Mesenteric fat pad (tissue), 1 donor: ENCODE measurements around the gene RAB3D. TPM values are rescaled to one million over a fixed set of nuclear protein-coding genes. Genes with fewer than 3 reads are reported as not detected.
"Not testable (repeated sequence)": the region's sequence is repeated elsewhere in the genome, so short reads cannot be mapped to it uniquely, and the experiment has no call there.

Source experiments
- DNase-seq: peaks from one replicate; pipeline ENCODE4 v3.0.0-alpha.2; 2020; ENCODE audit warnings: low spot score
- total RNA-seq: library from RNA; stranded (reverse); fragmentation: NEBNext Ultra II Directional; extraction: Animal tissue kit (Norgen Biotek cat#: 25700); gene quantifications from one replicate; pipeline ENCODE4 v1.2.1, GENCODE V29; 2021
- donor health status: DM: yes; HTN: yes; CAD: no.

Gene RAB3D
- total RNA-seq, 1 donor from 2014 or later: 21.7 TPM

DNA sequence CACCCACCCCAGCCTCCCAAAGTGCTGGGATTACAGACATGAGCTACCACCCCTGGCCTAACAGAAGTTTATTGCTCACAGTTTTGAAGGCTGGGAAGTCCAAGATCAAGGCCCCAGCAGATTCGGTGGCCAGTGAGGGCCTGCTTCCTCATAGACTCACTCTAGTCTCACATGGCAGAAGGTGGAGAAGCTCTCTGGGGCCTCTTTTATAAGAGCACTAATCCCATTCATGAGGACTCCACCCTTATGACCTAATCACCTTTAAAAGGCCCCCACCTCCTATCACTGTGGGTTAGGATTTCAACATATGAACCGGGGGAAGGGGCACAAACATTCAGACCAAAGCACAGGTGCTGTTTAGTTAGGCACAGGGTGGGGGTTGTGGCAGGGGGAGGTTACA lies 28.1 kb upstream of the RAB3D start:
- no peak for DNase-seq

DNA sequence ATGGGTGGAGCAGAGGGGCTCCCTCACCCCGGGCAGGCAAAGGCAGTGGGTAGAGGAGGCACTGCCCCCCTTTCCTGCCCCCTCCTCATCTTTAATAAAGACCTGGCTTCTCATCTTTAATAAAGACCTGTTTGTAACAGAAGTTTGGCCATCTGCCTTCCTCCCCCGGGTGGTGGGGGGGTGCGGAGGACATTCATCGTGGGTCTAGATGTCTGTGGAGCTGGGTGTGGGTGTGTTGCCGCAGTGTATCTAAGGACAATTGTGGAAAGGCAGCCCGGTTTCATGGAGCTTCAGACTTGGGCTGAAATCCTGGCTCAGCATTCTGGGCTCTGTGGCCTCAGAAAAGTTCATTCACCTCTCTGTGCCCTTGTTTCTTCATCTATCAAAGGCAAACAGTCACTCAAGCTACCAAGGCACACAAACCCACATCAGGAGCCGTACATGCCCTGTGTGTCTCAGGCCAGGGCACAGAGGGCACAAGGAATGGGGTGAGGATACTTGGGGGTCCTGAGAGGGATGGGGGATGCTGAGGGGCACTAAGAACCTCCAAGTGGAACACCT lies 26.2 kb upstream of the RAB3D start:
- no peak for DNase-seq

GRCh38 chr19:11364935-11365334 lies 25.5 kb upstream of the RAB3D start:
- DNase-seq: no peak

- no peak for DNase-seq
Measured at GRCh38 chr19:11364296-11364904, 24.9 kb upstream of the RAB3D start.

DNA sequence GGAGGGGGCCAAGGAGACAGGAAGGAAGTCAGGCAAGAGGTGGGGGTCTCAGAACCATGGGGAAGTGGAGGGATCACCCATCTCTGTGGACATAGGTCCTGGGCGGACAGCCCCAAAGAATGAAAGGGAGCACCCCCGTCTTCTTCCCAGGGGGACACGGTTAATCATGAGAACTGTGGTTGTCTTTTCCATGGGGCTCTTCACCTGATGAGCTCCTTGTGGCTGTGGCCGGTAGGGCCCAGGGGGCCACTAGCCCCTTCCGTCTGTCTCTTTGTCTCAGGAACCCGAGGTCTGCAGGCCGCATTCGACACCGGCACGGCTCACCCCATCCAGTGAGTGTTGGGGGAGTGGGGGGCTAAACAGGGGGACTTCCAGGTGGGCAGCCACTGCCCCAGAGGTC lies 24.4 kb upstream of the RAB3D start:
- DNase-seq: no peak

DNA sequence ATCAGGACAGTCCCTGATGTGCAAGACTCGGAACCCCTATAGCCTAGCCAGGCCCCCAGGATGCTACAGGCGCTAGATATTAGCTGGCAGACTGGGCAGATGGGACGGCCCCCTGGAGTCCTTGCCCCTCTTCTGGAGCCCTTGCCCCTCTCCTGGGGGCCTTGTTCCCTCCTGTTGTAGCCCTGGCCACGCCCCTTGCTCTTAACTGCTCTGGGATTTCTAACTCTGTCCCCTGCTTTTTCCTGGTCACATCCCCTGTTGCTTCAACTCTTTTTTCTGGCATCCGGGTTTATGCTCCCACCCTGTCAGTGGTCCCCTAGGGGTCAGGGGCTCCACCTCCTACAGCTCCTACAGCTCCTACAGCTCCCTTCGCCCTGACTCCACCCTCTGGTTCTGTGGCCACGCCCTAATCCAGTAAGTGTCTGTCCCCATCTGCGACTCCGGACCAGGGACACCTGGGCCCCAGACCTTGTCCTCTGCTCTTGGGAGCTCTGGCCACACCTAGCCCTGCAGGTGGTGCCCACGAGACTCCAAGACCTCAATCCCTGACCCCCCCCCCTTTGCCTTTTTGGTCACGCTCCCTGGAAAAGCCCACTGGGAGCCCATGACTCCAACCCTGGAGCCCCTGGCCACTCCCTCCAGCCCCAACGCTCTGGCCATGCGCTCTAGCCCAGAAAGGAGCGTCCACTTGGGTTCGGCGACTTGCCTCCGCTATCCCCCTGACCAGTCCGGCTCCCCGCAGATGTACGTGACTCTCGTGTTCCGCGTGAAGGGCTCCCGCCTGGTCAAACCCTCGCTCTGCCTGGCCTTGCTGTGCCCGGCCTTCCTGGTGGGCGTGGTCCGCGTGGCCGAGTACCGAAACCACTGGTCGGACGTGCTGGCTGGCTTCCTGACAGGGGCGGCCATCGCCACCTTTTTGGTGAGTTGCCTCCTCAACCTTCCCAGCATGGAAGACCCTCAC lies 22.6 kb upstream of the RAB3D start:
- no peak for DNase-seq

- no peak for DNase-seq
Measured at GRCh38 chr19:11361037-11361770, 21.7 kb upstream of the RAB3D start.

- DNase-seq: no peak
Measured at GRCh38 chr19:11359421-11359820, 20.0 kb upstream of the RAB3D start.

- DNase-seq: no peak
Measured at GRCh38 chr19:11356676-11357550, 17.5 kb upstream of the RAB3D start.

DNA sequence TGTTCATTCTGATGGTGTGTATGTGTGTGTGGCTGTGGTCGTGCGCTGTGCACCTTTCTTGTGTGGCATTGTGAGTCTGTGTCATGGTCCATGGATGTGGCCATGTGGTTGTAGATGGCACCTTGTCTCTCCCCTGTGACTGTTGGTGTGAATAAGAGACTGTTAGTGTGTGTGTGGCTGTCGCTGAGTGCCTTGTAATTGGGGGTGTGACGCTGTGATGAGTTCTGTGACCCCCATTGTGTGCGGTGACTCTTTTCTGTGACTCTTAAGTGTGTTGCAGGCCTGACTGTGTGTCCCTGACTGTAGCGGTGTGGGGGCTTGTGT lies 16.6 kb upstream of the RAB3D start:
- no peak for DNase-seq

- peak; percentile 98 for DNase-seq
Measured at GRCh38 chr19:11355160-11356073, 16.0 kb upstream of the RAB3D start, which contains the start of gene PLPPR2. Gene PLPPR2, plus strand, starts transcription at chr19:11355432. Its CDS starts 2,242 bp downstream, at chr19:11357674.

DNA sequence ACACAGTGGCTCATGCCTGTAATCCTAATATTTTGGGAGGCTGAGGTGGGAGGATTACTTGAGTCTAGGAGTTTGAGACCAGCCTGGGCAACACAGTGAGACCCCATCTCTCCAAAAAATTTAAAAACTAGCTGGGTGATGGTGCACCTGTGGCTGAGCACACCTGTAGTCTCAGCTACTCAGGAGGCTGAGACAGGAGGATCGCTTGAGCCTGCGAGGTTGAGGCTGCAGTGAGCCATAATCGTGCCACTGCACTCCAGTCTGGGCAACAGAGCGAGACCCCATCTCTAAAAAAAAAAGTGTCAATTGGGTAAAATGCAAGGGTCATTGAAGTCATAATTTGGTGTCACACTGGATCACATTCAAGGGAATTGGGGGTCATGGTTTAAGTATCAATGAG lies 14.6 kb upstream of the RAB3D start:
- not testable (repeated sequence) for DNase-seq

GRCh38 chr19:11349171-11349570 lies 9.7 kb upstream of the RAB3D start:
- no peak for DNase-seq

DNA sequence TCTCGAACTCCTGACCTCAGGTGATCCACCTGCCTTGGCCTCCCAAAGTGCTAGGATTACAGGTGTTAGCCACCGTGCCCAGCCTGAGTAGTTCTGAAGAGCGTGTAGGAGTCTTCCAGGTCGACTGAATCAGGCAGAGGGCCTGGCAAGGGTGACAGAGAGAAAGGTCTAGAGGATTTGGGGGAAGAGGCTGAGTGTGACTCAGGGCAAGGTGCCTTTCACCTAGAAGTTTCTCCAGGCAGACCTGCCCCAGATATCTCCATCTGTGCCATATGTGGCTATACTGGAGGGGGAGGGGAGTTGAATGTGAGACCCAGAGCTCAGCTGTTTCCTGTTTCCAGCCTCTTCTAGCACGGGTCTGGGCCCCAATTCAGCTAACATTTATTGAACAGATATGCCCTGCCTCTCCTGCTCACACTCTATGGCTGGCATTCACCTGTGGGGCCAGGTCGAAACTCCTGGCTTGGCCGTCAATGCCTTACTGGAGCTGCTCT lies 8.1 kb upstream of the RAB3D start:
- no peak for DNase-seq

DNA sequence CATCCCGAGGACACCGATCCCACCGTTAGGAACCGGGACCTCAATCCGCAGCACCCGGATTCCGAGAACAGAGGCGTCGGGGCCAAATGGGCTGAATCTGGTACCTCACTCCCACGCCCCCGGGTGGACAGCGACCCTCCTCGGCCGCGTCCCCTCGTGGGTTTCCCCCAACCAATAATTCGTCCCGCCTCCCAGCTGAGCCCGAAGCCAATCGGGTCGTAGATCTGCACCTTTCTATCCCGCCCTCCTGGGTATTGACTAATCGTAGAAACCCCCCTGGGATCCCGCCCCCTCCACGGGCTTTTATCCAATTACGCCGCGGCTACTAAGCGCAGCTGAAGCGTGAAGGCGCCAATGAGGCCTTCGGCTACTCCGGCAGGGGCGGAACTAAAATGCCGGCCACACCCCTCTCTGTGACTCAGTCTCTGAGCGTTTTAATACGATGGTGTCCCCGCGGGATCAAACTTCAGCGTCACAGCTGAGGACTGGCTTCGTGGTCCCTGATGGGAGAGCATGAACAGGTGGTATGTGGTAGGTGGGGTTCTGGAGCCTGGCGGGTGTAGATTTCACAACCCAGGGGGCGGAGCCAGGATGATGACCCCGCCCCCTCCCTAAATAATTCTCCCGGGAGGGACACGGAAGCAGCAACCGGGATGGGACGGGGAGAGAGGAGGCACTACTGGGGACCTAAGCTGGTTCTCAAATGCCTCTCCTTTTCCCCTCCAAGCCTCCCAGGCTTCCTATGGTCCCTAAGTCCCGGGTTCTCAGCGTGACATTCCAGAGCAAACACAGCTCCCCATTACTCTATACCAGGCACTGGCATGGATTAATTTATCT lies 6.9 kb upstream of the RAB3D start, which contains the start of the genes CCDC159 and TMEM205:
Gene CCDC159 (plus strand): TSS at position 416 of the 837 bp plus-strand sequence. CDS start 88 bp downstream, at position 504.
Gene TMEM205 (minus strand): TSS at position 165 of the 837 bp plus-strand sequence. CDS start 649 bp downstream, outside the sequence.
- DNase-seq: peak; percentile 98

DNA sequence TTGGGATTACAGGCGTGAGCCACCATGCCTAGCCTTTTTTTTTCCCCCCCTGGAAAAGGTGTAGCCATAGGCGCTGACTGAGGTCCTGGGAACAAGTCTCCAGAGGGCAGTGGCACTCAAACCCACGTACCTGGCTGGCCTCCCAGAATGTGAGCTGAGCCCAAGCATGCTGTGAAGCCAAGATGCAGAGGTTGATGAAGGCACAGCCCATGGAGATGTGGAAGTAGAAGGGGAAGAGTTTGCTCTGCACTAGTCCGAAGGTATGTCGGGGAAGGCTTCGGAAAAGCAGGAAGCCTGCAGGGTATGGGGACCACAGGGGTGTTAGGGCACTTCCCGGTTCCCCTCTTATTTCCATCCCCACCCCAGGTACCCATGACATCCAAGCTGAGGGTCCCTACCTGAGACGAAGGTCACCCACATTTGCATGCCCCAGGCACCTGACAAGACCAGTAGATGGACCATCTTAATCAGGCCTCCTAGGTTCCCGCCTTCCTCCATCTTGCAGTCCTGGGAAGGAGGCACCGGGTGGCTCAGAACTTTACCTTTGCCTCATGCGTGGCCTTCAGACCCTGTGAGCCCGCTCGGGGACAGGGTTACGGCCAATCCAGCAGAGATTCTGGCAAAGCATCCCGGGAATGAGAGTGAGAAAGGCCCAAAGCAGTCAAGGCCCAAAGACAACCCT lies 5.8 kb upstream of the RAB3D start:
- no peak for DNase-seq

DNA sequence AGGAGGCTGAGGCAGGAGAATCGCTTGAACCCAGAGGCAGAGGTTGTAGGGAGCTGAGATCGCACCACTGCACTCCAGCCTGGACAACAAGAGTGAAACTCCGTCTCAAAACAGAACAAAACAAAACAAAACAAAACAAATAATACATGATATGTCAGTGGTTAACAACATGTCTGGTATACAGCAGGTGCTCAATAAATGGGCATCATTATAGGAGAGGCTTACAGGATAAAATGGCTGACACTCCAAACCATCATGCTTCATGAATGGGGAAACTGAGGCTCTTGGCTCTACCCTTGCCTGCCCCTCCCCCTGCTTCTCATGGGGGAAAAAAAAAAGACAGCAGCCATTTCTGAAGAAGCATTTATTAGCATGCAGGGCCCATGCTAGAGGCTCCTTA lies 3.0 kb upstream of the RAB3D start:
- DNase-seq: no peak

- DNase-seq: not testable (repeated sequence)
Measured at GRCh38 chr19:11340099-11340467, 626 bp upstream of the RAB3D start.
